ENCODE measurements around the gene METTL17.
"Not testable (repeated sequence)": the region's sequence is repeated elsewhere in the genome, so short reads cannot be mapped to it uniquely, and the experiment has no call there.

DNA sequence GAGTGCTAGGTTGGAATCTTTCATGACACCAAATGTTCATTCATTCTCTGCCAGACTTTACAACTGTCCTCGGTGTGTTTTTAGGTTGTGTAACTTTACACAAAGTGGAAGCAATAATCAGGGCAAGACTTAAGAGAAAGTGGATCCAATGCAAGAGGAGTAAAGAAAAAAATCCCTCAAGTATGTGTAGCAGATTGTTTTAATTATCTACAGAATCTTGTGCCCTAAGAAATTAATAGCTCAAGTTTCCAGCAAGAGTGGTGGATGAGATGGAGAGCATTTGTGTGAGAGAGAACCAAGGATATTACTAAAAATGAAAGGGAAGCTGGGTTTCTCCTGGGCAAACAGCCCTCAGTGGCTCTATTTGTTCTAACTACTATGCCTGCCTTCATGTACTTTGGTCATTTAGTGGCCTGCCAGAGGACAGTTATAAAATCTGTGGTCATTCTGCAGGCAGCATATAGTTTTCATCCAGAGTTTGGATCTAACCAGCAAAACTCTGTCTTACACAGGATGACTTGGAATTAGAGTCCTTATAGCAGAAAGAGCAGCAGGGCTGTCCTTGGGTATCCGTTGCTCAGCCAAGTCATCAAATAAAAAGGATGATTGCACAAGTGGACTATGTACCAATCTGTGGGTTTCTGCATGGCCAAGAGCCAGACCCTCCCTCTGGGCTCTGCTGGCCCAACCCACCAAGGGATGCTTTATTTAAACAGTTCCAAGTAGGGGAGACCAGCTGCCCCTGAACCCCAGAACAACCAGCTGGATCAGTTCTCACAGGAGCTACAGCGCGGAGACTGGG is 34.8 kb upstream of the METTL17 start, which contains the start of gene RNASE2:
- TF ChIP-seq EP300 (IDR thresholded peaks at IDR 0.05); POLR2A (IDR thresholded peaks at IDR 0.05; ENCODE audit: low read depth): not testable (repeated sequence)
- TF ChIP-seq, protein P1, sequence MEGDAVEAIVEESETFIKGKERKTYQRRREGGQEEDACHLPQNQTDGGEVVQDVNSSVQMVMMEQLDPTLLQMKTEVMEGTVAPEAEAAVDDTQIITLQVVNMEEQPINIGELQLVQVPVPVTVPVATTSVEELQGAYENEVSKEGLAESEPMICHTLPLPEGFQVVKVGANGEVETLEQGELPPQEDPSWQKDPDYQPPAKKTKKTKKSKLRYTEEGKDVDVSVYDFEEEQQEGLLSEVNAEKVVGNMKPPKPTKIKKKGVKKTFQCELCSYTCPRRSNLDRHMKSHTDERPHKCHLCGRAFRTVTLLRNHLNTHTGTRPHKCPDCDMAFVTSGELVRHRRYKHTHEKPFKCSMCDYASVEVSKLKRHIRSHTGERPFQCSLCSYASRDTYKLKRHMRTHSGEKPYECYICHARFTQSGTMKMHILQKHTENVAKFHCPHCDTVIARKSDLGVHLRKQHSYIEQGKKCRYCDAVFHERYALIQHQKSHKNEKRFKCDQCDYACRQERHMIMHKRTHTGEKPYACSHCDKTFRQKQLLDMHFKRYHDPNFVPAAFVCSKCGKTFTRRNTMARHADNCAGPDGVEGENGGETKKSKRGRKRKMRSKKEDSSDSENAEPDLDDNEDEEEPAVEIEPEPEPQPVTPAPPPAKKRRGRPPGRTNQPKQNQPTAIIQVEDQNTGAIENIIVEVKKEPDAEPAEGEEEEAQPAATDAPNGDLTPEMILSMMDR (IDR thresholded peaks at IDR 0.05), result not testable (repeated sequence)
